A673 (cell line): ENCODE results near the gene CCL7. TPM values are rescaled to one million over a fixed set of nuclear protein-coding genes. Genes with fewer than 3 reads are reported as not detected.

Source experiments
- BruUV-seq: library from RNA; stranded (reverse); fragments of 400-500 nt; replicated peaks from 2 replicates; lab custom pipeline; 2021; lab: Mats Ljungman, UMichigan
- CTCF ChIA-PET: fragments of 300-600 bp; sonication (Branson Sonifier 250); formaldehyde crosslinking; loops from one replicate; lab custom pipeline; 2022; ENCODE audit warnings: antibody characterized with exemption; lab: Charles Lee
- POLR2A ChIA-PET: fragments of 300-600 bp; sonication (Branson Sonifier 250); formaldehyde crosslinking; loops from one replicate; lab custom pipeline; 2022; ENCODE audit warnings: antibody characterized with exemption; ENCODE audit not compliant: low non-redundant PET; lab: Charles Lee
- DNase-seq: peaks from one replicate; pipeline ENCODE4 v3.0.0-alpha.2; 2015; ENCODE audit warnings: low spot score
- H3K27ac ChIP-seq: fragments of 200-600 bp; sonication (generic); 2 replicates; pipeline ENCODE4 v1.5.1; 2016; ENCODE audit warnings: mixed run types, low read depth, mild to moderate bottlenecking, mixed read lengths, antibody characterized with exemption, low read length; ENCODE audit not compliant: poor library complexity, severe bottlenecking
- H3K27me3 ChIP-seq: fragments of 200-600 bp; sonication (generic); replicated peaks from 2 replicates; pipeline ENCODE4 v1.6.1; 2017; ENCODE audit warnings: mixed run types, low read depth, mild to moderate bottlenecking, mixed read lengths, antibody characterized with exemption, low read length; ENCODE audit not compliant: insufficient read depth, poor library complexity
- H3K36me3 ChIP-seq: fragments of 200-600 bp; sonication (generic); 2 replicates; pipeline ENCODE4 v1.6.1; 2016; ENCODE audit warnings: mixed run types, mild to moderate bottlenecking, mixed read lengths, antibody characterized with exemption, low read length; ENCODE audit not compliant: insufficient read depth, poor library complexity, severe bottlenecking
- H3K4me1 ChIP-seq: fragments of 200-600 bp; sonication (generic); 2 replicates; pipeline ENCODE4 v1.6.1; 2017; ENCODE audit warnings: mixed run types, mild to moderate bottlenecking, mixed read lengths, antibody characterized with exemption, low read length; ENCODE audit not compliant: insufficient read depth, poor library complexity, severe bottlenecking
- H3K4me3 ChIP-seq: fragments of 200-600 bp; sonication (generic); 2 replicates; pipeline ENCODE4 v1.5.1; 2016; ENCODE audit warnings: low read depth, mixed run types, mild to moderate bottlenecking, mixed read lengths, low read length; ENCODE audit not compliant: poor library complexity, severe bottlenecking
- H3K9me3 ChIP-seq: fragments of 200-600 bp; sonication (generic); 2 replicates; pipeline ENCODE4 v1.6.1; 2016; ENCODE audit warnings: mixed run types, low read depth, mild to moderate bottlenecking, mixed read lengths, antibody characterized with exemption, low read length; ENCODE audit not compliant: poor library complexity, severe bottlenecking
- EZH2 ChIP-seq: fragments of 200-600 bp; sonication (generic); IDR thresholded peaks from 2 replicates; pipeline ENCODE4 v1.6.1; 2017; ENCODE audit warnings: borderline replicate concordance, low read depth, mild to moderate bottlenecking, mixed read lengths, antibody characterized with exemption, low read length; ENCODE audit not compliant: poor library complexity, severe bottlenecking
- intact Hi-C: fragments of 100-400 bp; cut with micrococcal nuclease; formaldehyde crosslinking; loops from one replicate; pipeline ENCODE4 v1.10.0; 2022; ENCODE audit not compliant: unreplicated experiment
- total RNA-seq: library from RNA; stranded (reverse); gene quantifications from 2 replicates; pipeline ENCODE4 v1.2.3, GENCODE V29; 2021
- TF ChIP-seq, protein P1 (sequence below): fragments of 300-800, 200-600 bp; sonication (generic); conservative IDR thresholded peaks from 2 replicates; pipeline ENCODE4 v1.5.1; 2017; ENCODE audit warnings: low read depth, mild to moderate bottlenecking, antibody characterized with exemption, low read length, moderate library complexity, mixed read lengths

Gene CCL7
- total RNA-seq, 1 experiment from 2014 or later = not detected

DNA sequence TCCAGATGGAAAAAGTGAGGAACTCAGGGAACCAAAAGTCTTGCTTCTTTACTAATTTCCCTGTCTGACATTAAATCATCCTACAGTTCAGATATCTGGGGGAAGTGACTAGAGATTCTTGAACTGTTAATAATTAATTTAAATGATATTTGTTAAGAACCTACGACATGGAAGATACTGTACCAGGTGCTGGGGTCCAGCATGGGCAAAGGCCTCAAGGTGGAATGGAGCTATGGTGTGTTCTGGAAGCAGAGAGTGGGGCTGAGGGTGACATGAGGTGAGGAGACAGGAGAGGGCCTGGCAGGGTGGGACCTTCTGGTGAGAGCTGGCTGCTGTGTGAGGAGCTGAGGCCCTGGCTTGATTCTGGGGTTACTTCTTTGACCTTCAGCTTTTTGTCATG, 21.0 kb upstream of the CCL7 start:
- H3K4me3 ChIP-seq = no peak overlapping the region
- H3K9me3 ChIP-seq = no peaks in the 10 kb centered on the region
- POLR2A ChIA-PET = interaction anchor here (0.6 kb wide), 1 partner anchor 10 kb away, joined by 3 read pairs; no protein-coding TSS in a partner anchor
- intact Hi-C loops = no loop called here
- CTCF ChIA-PET = no interaction called here
- no peak overlapping the region for H3K27ac ChIP-seq
- DNase-seq = no peak
- no peaks in the 10 kb centered on the region for H3K27me3 ChIP-seq
- no peaks in the 10 kb centered on the region for H3K4me1 ChIP-seq
- H3K36me3 ChIP-seq = no peaks in the 10 kb centered on the region
- no TSS peak for BruUV-seq
- TF ChIP-seq, protein P1, sequence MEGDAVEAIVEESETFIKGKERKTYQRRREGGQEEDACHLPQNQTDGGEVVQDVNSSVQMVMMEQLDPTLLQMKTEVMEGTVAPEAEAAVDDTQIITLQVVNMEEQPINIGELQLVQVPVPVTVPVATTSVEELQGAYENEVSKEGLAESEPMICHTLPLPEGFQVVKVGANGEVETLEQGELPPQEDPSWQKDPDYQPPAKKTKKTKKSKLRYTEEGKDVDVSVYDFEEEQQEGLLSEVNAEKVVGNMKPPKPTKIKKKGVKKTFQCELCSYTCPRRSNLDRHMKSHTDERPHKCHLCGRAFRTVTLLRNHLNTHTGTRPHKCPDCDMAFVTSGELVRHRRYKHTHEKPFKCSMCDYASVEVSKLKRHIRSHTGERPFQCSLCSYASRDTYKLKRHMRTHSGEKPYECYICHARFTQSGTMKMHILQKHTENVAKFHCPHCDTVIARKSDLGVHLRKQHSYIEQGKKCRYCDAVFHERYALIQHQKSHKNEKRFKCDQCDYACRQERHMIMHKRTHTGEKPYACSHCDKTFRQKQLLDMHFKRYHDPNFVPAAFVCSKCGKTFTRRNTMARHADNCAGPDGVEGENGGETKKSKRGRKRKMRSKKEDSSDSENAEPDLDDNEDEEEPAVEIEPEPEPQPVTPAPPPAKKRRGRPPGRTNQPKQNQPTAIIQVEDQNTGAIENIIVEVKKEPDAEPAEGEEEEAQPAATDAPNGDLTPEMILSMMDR = no peak
- no peak for TF ChIP-seq EZH2

DNA sequence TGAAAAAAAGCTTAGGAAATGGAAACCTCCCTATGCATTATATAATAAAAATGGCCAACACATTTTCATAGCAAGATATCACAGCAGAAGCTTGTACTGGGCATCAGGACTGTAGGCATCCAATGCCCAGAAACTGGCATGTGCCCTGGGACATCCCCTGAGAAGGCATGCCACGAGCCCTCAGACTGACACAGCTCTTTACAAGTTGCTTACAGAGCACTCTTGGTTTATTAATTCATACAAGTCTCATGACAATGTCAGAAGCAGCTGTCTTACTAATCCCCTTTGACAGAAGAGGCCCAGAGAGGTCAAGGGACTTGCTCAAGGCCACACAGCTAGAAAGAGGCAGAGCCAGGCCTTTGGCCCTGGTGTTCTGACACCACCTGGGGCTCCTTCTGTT, 20.5 kb upstream of the CCL7 start:
- intact Hi-C loops = no loop called here
- Histone ChIP-seq H3K27me3 (no peaks in the 10 kb centered on the region), H3K27ac (no peak overlapping the region), H3K4me3 (no peak overlapping the region), H3K9me3 (no peaks in the 10 kb centered on the region), H3K4me1 (no peaks in the 10 kb centered on the region), H3K36me3 (no peaks in the 10 kb centered on the region)
- no peak for DNase-seq
- BruUV-seq = no TSS peak
- ChIA-PET CTCF (no interaction called here), POLR2A (interaction anchor here (0.6 kb wide), 1 partner anchor 11 kb away, joined by 3 read pairs; no protein-coding TSS in a partner anchor)
- no peak for TF ChIP-seq EZH2
- TF ChIP-seq, protein P1 = no peak

DNA sequence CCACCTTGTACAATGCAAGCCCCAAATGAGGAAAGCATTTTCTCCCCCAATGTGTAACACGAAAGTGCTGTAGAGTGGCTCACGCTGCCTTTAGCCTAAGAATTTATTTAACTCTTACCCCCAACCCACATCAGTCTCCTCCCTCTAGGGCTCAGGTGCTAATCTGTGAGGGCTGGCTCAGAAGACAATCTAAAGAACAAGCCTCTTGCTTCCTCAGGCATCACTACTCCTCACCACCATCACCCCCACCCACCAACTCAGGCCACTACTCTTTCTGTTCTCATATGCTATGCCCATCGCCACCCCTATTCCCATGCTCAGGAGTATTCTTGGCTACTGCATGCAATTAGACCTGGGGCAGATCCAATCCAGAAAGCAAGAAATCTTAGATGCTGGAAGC, 18.8 kb upstream of the CCL7 start:
- Histone ChIP-seq H3K4me1 (no peaks in the 10 kb centered on the region), H3K4me3 (no peak overlapping the region), H3K27me3 (no peaks in the 10 kb centered on the region), H3K36me3 (no peaks in the 10 kb centered on the region), H3K27ac (no peak overlapping the region), H3K9me3 (no peaks in the 10 kb centered on the region)
- DNase-seq = no peak
- no TSS peak for BruUV-seq
- POLR2A ChIA-PET = no interaction called here
- intact Hi-C loops = no loop called here
- CTCF ChIA-PET = no interaction called here
- TF ChIP-seq, protein P1 = no peak
- no peak for TF ChIP-seq EZH2
